SU-DHL-6 (cell line): ENCODE measurements around the gene OR8D2.

Experiments
- H2AFZ ChIP-seq: fragments of 200-600 bp; sonication (generic); 2 replicates; pipeline ENCODE4 v1.6.1; 2014; ENCODE audit warnings: low read depth, mild to moderate bottlenecking, moderate library complexity, mixed read lengths, antibody characterized with exemption, low read length; ENCODE audit not compliant: severe bottlenecking
- H3F3A ChIP-seq: fragments of 200-600 bp; shearing (Covaris generic); 2 replicates; pipeline ENCODE4 v1.6.0; 2016; ENCODE audit warnings: antibody characterized with exemption, mild to moderate bottlenecking; ENCODE audit not compliant: insufficient read depth
- H3K27ac ChIP-seq: fragments of 200-600 bp; sonication (generic); 2 replicates; pipeline ENCODE4 v1.5.1; 2016; ENCODE audit warnings: low read depth, mild to moderate bottlenecking, low read length, moderate library complexity, mixed read lengths
- H3K27me3 ChIP-seq: fragments of 200-600 bp; sonication (generic), shearing (Covaris generic); 2 replicates; pipeline ENCODE4 v1.6.0; 2014; ENCODE audit warnings: mild to moderate bottlenecking, low read length
- H3K36me3 ChIP-seq: fragments of 200-600 bp; sonication (generic); 2 replicates; pipeline ENCODE4 v1.6.1; 2014; ENCODE audit warnings: mild to moderate bottlenecking, low read length, mixed read lengths
- H3K4me2 ChIP-seq: fragments of 300-600, 200-600 bp; shearing (Covaris generic), sonication (generic); 2 replicates; pipeline ENCODE4 v1.6.0; 2014; ENCODE audit warnings: low read length, low read depth, mild to moderate bottlenecking; ENCODE audit not compliant: poor library complexity, severe bottlenecking
- H3K4me3 ChIP-seq: fragments of 200-600 bp; sonication (generic); 2 replicates; pipeline ENCODE4 v1.5.1; 2014; ENCODE audit warnings: antibody characterized with exemption, low read length, mild to moderate bottlenecking, mixed read lengths; ENCODE audit not compliant: insufficient read depth, poor library complexity, severe bottlenecking
- H3K79me2 ChIP-seq: fragments of 200-600 bp; sonication (generic); 2 replicates; pipeline ENCODE4 v1.6.1; 2014; ENCODE audit warnings: mild to moderate bottlenecking, low read length, moderate library complexity; ENCODE audit not compliant: insufficient read depth
- H3K9ac ChIP-seq: fragments of 200-600 bp; sonication (generic); 2 replicates; pipeline ENCODE4 v1.7.0; 2014; ENCODE audit warnings: mild to moderate bottlenecking, low read length
- H3K9me2 ChIP-seq: fragments of 200-600 bp; sonication (generic); replicated peaks from 2 replicates; pipeline ENCODE4 v1.6.1; 2014; ENCODE audit warnings: low read length; ENCODE audit not compliant: insufficient read depth
- H3K9me3 ChIP-seq: fragments of 200-600 bp; sonication (generic); 2 replicates; pipeline ENCODE4 v1.6.1; 2014; ENCODE audit warnings: low read length, mixed read lengths; ENCODE audit not compliant: insufficient read depth
- H4K20me1 ChIP-seq: fragments of 200-600 bp; sonication (generic); 2 replicates; pipeline ENCODE4 v1.6.1; 2014; ENCODE audit warnings: low read depth, mild to moderate bottlenecking, antibody characterized with exemption, low read length, moderate library complexity, mixed read lengths
- CTCF ChIP-seq: fragments of 200-600 bp; sonication (generic); IDR thresholded peaks from one replicate; pipeline ENCODE4 v1.5.1; 2017; ENCODE audit warnings: antibody characterized with exemption, mild to moderate bottlenecking, low read length, moderate library complexity; ENCODE audit not compliant: insufficient read depth, poor library complexity, severe bottlenecking
- EZH2phosphoT487 ChIP-seq: fragments of 200-600 bp; sonication (generic), shearing (Covaris generic); conservative IDR thresholded peaks from 2 replicates; pipeline ENCODE4 v1.6.1; 2018; ENCODE audit warnings: mild to moderate bottlenecking, antibody characterized with exemption, low read length, moderate library complexity, mixed read lengths

The OR8D2 gene

DNA sequence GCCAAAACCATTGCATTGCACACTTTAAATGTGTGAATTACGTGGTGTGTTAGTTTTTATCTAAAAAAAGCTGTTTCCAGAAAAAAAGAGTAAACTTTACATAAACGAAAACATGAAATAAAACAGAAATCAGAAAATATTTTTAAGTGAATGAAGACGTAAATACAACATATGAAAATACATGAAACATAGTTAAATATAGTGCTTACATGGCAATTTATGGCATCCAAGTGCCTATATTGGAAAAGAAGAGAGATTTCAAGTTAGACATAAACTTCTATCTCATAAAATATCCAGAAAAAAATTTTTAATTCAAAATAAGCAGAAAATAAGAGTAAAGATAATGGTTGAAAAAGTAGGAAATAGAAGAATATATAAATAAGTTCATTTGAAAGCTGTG, 11.9 kb upstream of the OR8D2 start:
- Histone ChIP-seq H3F3A (no peaks in the 10 kb centered on the region), H3K9me3 (no peaks in the 10 kb centered on the region), H3K27ac (no peak overlapping the region), H3K9me2 (no peaks in the 10 kb centered on the region), H3K36me3 (no peaks in the 10 kb centered on the region), H3K4me3 (no peak overlapping the region), H3K79me2 (no peaks in the 10 kb centered on the region), H3K4me2 (no peak overlapping the region), H2AFZ (no peak overlapping the region), H4K20me1 (no peaks in the 10 kb centered on the region), H3K27me3 (no peaks in the 10 kb centered on the region), H3K9ac (no peak overlapping the region)
- TF ChIP-seq CTCF (no peak), EZH2phosphoT487 (no peak)

GRCh38 chr11:124329787-124330478, 9.9 kb upstream of the OR8D2 start:
- no peak overlapping the region for H3K9ac ChIP-seq
- no peak overlapping the region for H3K4me3 ChIP-seq
- H3K79me2 ChIP-seq, result no peaks in the 10 kb centered on the region
- no peaks in the 10 kb centered on the region for H3K9me2 ChIP-seq
- H3K4me2 ChIP-seq, result no peak overlapping the region
- no peaks in the 10 kb centered on the region for H3K9me3 ChIP-seq
- TF ChIP-seq CTCF (no peak), EZH2phosphoT487 (no peak)
- no peak overlapping the region for H3K27ac ChIP-seq
- H4K20me1 ChIP-seq, result no peaks in the 10 kb centered on the region
- H2AFZ ChIP-seq, result no peak overlapping the region
- H3K27me3 ChIP-seq, result no peaks in the 10 kb centered on the region
- H3K36me3 ChIP-seq, result no peaks in the 10 kb centered on the region
- no peaks in the 10 kb centered on the region for H3F3A ChIP-seq

- Histone ChIP-seq H3K27me3 (no peaks in the 10 kb centered on the region; the same call in 1 of the 2 replicates), H3K9me3 (no peaks in the 10 kb centered on the region), H3F3A (no peaks in the 10 kb centered on the region), H3K27ac (no peak overlapping the region), H3K9me2 (no peaks in the 10 kb centered on the region), H3K4me3 (no peak overlapping the region), H3K79me2 (no peaks in the 10 kb centered on the region), H3K36me3 (no peaks in the 10 kb centered on the region), H3K9ac (no peak overlapping the region), H3K4me2 (no peak overlapping the region), H2AFZ (no peak overlapping the region), H4K20me1 (no peaks in the 10 kb centered on the region)
- no peak for TF ChIP-seq CTCF
- TF ChIP-seq EZH2phosphoT487, result no peak
Observed at GRCh38 chr11:124327775-124328174, 7.8 kb upstream of the OR8D2 start.
